Esophagus (tissue), 2 donors: ENCODE data around the gene ECM1. TPM values are rescaled to one million over a fixed set of nuclear protein-coding genes. Genes with fewer than 3 reads are reported as not detected.
A peak's percentile ranks its signal among the peaks of the same experiment; 100 is the strongest.

Experiments
- H3K27ac ChIP-seq, 2 donors: one replicate each; pipeline ENCODE4 v1.5.1; 2013; ENCODE audit warnings: low read depth in 2 of 2, mild to moderate bottlenecking in 2 of 2, inconsistent platforms in 1 of 2, low read length in 1 of 2, moderate library complexity in 1 of 2
- H3K27me3 ChIP-seq, 2 donors: one replicate each; pipeline ENCODE4 v1.6.1; 2013; ENCODE audit warnings: low read length in 2 of 2, control low read depth in 1 of 2, mild to moderate bottlenecking in 1 of 2; ENCODE audit not compliant: insufficient read depth in 2 of 2, control insufficient read depth in 1 of 2
- H3K36me3 ChIP-seq, 2 donors: one replicate each; pipeline ENCODE4 v1.6.1; 2013; ENCODE audit warnings: low read length in 1 of 2; ENCODE audit not compliant: control insufficient read depth in 2 of 2, insufficient read depth in 2 of 2
- H3K4me1 ChIP-seq, 2 donors: one replicate each; pipeline ENCODE4 v1.6.1; 2013; ENCODE audit warnings: low read length in 1 of 2; ENCODE audit not compliant: control insufficient read depth in 2 of 2, insufficient read depth in 2 of 2
- H3K4me3 ChIP-seq, 2 donors: one replicate each; pipeline ENCODE4 v1.5.1; 2013; ENCODE audit warnings: low read length in 2 of 2, mild to moderate bottlenecking in 2 of 2, low read depth in 1 of 2, moderate library complexity in 1 of 2
- H3K9me3 ChIP-seq, 2 donors: one replicate each; pipeline ENCODE4 v1.6.1; 2013; ENCODE audit warnings: mild to moderate bottlenecking in 2 of 2, low read depth in 1 of 2, low read length in 1 of 2, moderate library complexity in 1 of 2; ENCODE audit not compliant: control insufficient read depth in 2 of 2, insufficient read depth in 1 of 2
- WGBS, 2 donors: extraction: QIAGEN DNeasy Blood & Tissue Kit; methylation state at CpG; one replicate each; pipeline ENCODE4 v1.1.7; 2013; 5-methylcytosine and 5-hydroxymethylcytosine counted together
- polyA plus RNA-seq, 2 donors: library from polyadenylated mRNA; stranded (reverse); fragments of 200-250 nt; gene quantifications; one replicate each; pipeline ENCODE4 v1.2.3, GENCODE V29; 2013
- donor health status: healthy with polysubstance abuse.
- donor health status: Bipolar disorder and iron deficiency.

The ECM1 gene
- polyA plus RNA-seq, 2 donors = 1,189 to 4,054 TPM

DNA sequence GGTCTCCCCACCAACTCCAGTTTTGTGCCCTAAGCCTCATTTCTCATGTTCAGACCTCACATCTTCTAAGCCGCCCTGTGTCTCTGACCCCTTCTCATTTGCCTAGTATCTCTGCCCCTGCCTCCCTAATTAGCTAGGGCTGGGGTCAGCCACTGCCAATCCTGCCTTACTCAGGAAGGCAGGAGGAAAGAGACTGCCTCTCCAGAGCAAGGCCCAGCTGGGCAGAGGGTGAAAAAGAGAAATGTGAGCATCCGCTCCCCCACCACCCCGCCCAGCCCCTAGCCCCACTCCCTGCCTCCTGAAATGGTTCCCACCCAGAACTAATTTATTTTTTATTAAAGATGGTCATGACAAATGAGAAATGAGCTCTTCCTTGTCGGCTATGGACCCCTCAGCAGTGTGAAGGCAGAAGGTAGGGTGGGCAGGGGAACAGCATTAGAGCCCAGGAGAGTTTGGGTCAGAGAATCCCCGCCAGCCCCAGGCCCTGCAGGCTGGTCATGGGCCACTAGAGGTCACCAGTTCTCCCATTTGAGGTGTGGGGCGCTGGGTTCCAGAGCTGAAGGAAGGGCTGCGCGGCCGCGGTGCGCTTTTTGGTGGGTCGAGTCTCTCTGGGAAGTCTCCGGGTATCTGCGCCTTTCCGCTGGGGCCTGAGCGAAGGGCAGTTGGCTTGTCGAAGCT lies 52.8 kb downstream of the ECM1 start:
- peak overlapping the region; percentile 45 to 48 for H3K4me3 ChIP-seq
- no peaks in the 10 kb centered on the region for H3K27me3 ChIP-seq
- H3K4me1 ChIP-seq = peaks cover 12 to 16% of the 10 kb centered on the region in 2 donors
- 14 to 15% methylated on average over 17 of the region's 17 CpGs for WGBS, 2 donors
- H3K36me3 ChIP-seq = peaks cover 0 to 11% of the 10 kb centered on the region in 2 donors
- peak overlapping the region; percentile 99 for H3K27ac ChIP-seq
- H3K9me3 ChIP-seq = no peaks in the 10 kb centered on the region

GRCh38 chr1:150561254-150561973 lies 53.5 kb downstream of the ECM1 start:
- Histone ChIP-seq H3K27ac (peak overlapping the region; percentile 99), H3K36me3 (peaks cover 0 to 10% of the 10 kb centered on the region in 2 donors), H3K4me3 (peak overlapping the region; percentile 45 to 48), H3K4me1 (peaks cover 12 to 17% of the 10 kb centered on the region in 2 donors), H3K27me3 (no peaks in the 10 kb centered on the region), H3K9me3 (no peaks in the 10 kb centered on the region)
- WGBS, 2 donors = 0% methylated on average over 30 to 32 of the region's 32 CpGs

- Histone ChIP-seq H3K36me3 (peaks cover 0 to 8% of the 10 kb centered on the region in 2 donors), H3K9me3 (no peaks in the 10 kb centered on the region), H3K4me3 (peak overlapping the region; percentile 45 to 48), H3K27ac (peak overlapping the region; percentile 99), H3K27me3 (no peaks in the 10 kb centered on the region), H3K4me1 (peaks cover 12 to 23% of the 10 kb centered on the region in 2 donors)
- 1% methylated on average over 18 of the region's 18 CpGs for WGBS, 2 donors
These were observed 54.1 kb downstream of the ECM1 start for GRCh38 chr1:150561974-150562445.

DNA sequence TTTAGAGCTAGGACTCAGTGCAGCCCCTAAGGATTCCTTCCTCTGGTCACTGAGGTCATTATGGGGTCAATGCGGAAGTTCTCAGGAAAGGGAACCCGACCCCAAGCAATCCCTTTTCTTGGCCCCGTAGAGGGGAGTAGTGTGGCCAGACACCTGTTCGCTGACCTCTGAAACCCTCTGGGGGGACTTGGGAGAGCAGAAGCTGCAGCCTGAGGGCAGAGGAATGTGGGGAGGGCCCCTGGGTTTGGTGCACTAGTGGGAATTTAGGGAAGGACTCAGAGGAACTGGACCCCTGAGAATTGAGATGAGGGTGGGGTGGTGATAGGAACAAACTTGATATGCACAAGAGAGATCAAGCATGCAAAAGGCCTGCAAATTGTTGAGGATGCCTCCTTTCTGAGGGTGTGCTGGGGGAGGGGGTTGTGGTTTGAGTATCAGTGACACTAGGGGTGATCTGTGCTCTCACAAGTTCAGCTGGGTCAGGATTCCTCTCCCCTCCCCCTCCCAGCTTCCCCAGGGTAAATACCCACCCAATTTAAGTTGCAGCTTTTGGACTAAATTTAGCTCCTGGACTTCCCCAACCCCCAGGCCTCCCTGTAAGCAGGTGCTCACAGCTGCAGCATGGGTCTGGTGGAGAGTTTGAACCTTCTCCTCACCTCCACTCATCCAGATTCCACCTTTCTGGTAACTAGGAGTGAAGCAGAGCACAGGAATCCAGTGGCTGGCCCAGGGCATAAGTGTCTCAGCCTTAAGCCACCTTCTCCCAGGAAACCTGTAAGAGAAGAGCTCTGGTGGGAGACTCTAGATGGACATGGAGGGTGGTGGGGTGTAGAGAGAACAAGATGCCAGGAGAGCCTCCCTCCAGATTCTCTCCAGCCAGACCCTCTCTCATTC lies 54.8 kb downstream of the ECM1 start:
- peak overlapping the region; percentile 45 to 48 for H3K4me3 ChIP-seq
- H3K27ac ChIP-seq = peak overlapping the region; percentile 99
- 8 to 11% methylated on average over 4 of the region's 4 CpGs for WGBS, 2 donors
- no peaks in the 10 kb centered on the region for H3K27me3 ChIP-seq
- peaks cover 12 to 27% of the 10 kb centered on the region in 2 donors for H3K4me1 ChIP-seq
- peaks cover 0 to 3% of the 10 kb centered on the region in 2 donors for H3K36me3 ChIP-seq
- no peaks in the 10 kb centered on the region for H3K9me3 ChIP-seq

Other genes with a start within 250 kb of the ECM1 start
- gene APH1A, start 239.1 kb upstream of the ECM1 start, polyA plus RNA-seq = 100 to 1,000 TPM in 1 of 2 donors, 10 to 100 TPM in 1; 94.3 to 116 TPM
- 1 to 10 TPM; 5.9 to 8.1 TPM for gene C1orf54, start 235.3 kb upstream of the ECM1 start, polyA plus RNA-seq
- 1 to 10 TPM; 4.9 to 7.3 TPM for gene CIART, start 225.6 kb upstream of the ECM1 start, polyA plus RNA-seq
- 100 to 1,000 TPM in 1 of 2 donors, 10 to 100 TPM in 1; 80.0 to 122 TPM for gene MRPS21, start 214.2 kb upstream of the ECM1 start, polyA plus RNA-seq
- 10 to 100 TPM; 24.7 to 37.6 TPM for gene PRPF3, start 186.6 kb upstream of the ECM1 start, polyA plus RNA-seq
- gene RPRD2, start 144.0 kb upstream of the ECM1 start, polyA plus RNA-seq = 1 to 10 TPM; 7.1 to 8.9 TPM
- 10 to 100 TPM; 14.1 to 26.7 TPM for gene TARS2, start 20.7 kb upstream of the ECM1 start, polyA plus RNA-seq
- gene FALEC, start 7.6 kb downstream of the ECM1 start, polyA plus RNA-seq = 1 to 10 TPM; 2.1 to 4.6 TPM
- gene ADAMTSL4, start 41.3 kb downstream of the ECM1 start, polyA plus RNA-seq = 100 to 1,000 TPM in 1 of 2 donors, 10 to 100 TPM in 1; 43.2 to 108 TPM
- gene MCL1, start 71.5 kb downstream of the ECM1 start, polyA plus RNA-seq = 100 to 1,000 TPM in 1 of 2 donors, 10 to 100 TPM in 1; 99.3 to 101 TPM
- 100 to 1,000 TPM; 290 to 298 TPM for gene ENSA, start 121.5 kb downstream of the ECM1 start, polyA plus RNA-seq
- 10 to 100 TPM; 20.3 to 27.0 TPM for gene GOLPH3L, start 189.0 kb downstream of the ECM1 start, polyA plus RNA-seq
- gene HORMAD1, start 212.8 kb downstream of the ECM1 start, polyA plus RNA-seq = 1 to 10 TPM in 1 of 2 donors, not detected in 1; 3.8 TPM